Measurements from ENCODE around the gene ARID5B.

DNA sequence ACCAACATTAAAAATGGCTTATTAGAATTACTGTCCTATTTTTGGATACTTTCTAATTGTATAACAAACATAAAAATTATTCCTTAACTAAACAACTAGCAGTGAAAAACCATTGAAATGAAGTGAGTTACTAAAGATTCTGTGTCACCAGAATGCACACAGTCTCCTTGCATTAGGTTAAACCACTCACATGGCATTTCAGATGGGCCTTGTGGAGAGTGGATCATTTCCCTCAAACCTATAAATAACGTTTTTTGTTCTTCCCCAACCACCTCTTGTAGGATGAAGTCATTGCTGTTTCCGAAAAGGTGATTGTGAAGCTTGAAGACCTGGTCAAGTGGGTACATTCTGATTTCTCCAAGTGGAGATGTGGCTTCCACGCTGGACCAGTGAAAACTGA lies 38.4 kb downstream of the ARID5B start:
- no peak for TF ChIP-seq POLR2A (IDR thresholded peaks at IDR 0.05; ENCODE audit: low read depth, low read length)
- TF ChIP-seq POLR2AphosphoS5 (IDR thresholded peaks at IDR 0.05; ENCODE audit: low read depth, low read length), result no peak
- TF ChIP-seq TAF1 (IDR thresholded peaks at IDR 0.05; ENCODE audit: low read depth, low read length), result no peak
- no peak for TF ChIP-seq PAX5 (IDR thresholded peaks at IDR 0.05; ENCODE audit: insufficient read depth, low read length, severe bottlenecking)

All from GM12891 (cell line).